Colonic mucosa (tissue), 4 donors: ENCODE data around the gene PPP4R4. TPM values are rescaled to one million over a fixed set of nuclear protein-coding genes. Genes with fewer than 3 reads are reported as not detected.

Experiments used
- DNase-seq: peaks from one replicate; pipeline ENCODE4 v3.0.0-alpha.2; 2020
- H3K27ac ChIP-seq: fragments of 200-600 bp; one replicate; pipeline ENCODE4 v1.8.0; 2021
- H3K27me3 ChIP-seq: fragments of 200-600 bp; one replicate; pipeline ENCODE4 v1.8.0; 2021
- H3K36me3 ChIP-seq: fragments of 200-600 bp; one replicate; pipeline ENCODE4 v1.8.0; 2021
- H3K4me1 ChIP-seq: fragments of 200-600 bp; one replicate; pipeline ENCODE4 v1.8.0; 2021; ENCODE audit warnings: mild to moderate bottlenecking
- H3K4me3 ChIP-seq: fragments of 200-600 bp; one replicate; pipeline ENCODE4 v1.8.0; 2021
- H3K9ac ChIP-seq, 2 donors: one replicate each; pipeline ENCODE4 v1.7.0; 2013; ENCODE audit warnings: control low read depth in 2 of 2, low read depth in 2 of 2, low read length in 2 of 2
- H3K9me3 ChIP-seq: fragments of 200-600 bp; one replicate; pipeline ENCODE4 v1.8.0; 2021
- intact Hi-C: fragments of 100-400 bp; cut with DNase I; formaldehyde crosslinking; loops from one replicate; pipeline ENCODE4 v1.14.1; 2022
- total RNA-seq, 2 donors: library from RNA; stranded (reverse); fragmentation: NEBNext Ultra II Directional in 1 of 2; extraction: Animal tissue kit (Norgen Biotek cat#: 25700) in 1 of 2; gene quantifications; one replicate each; pipeline ENCODE4 v1.2.1, GENCODE V29; 2021
- TF ChIP-seq, protein P1 (sequence below): fragments of 200-600 bp; IDR thresholded peaks from one replicate; pipeline ENCODE4 v1.8.0; 2022; ENCODE audit warnings: antibody characterized with exemption, mild to moderate bottlenecking
- donor health status: healthy.
- donor health status: DM: no; HTN: no; CAD: no.
- donor health status: DM: no; HTN: no; CAD: no.

Gene PPP4R4
- total RNA-seq, 2 donors from 2014 or later: 0.27 TPM; not detected in 1

DNA sequence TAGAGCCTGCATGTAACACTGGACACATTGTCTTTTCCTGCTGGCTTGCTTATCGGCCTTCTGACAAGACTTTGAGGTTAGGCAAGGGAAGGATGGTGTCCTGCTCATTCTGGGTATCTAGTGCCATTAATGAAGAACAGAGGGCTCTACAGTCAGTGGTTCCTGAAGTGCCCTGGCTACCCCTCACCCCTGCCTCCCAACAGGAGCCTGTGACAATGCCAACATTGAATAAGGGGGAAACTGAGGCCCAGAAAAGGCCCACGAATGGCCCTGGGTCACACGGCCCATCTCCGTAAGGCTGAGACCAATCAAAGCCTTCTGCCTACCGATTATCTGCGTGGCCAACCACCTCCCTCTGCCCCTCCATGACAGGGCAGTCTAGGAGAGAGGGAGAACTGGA lies 46.8 kb upstream of the PPP4R4 start:
- no peaks in the 10 kb centered on the region for H3K9me3 ChIP-seq

DNA sequence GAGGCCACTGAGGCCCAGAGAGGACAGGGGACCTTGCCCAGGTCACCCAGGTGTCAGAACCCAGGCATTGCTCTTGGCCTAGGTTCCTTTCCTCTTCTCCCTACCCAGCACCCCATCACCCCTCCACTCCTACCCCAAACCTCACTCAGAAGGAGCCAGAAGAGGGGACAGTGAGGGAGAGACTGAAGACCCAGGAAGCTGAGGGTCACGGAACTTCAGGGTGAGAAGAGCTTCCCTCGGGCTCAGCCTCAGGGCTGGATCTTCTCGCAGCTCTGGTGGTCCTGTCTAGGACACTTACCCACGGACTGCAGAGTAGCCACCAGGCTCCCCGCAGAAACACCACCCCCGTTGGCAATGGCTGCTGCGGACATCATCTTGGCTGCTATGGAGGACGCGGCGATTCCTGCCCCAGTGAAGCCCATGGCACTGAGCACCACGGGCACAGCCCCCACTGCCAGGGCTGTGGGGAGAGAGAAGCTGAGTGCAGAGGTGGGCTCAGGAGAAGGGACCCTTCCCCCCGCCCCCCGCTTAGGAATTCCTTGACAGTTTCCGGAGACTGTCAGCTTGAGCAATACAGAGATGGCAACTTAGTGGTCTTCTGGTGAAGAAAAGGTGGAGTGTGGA lies 45.8 kb upstream of the PPP4R4 start:
- no peak for DNase-seq
- H3K9ac ChIP-seq: no peak overlapping the region
- no peaks in the 10 kb centered on the region for H3K27me3 ChIP-seq
- no peak overlapping the region for H3K4me3 ChIP-seq
- no peaks in the 10 kb centered on the region for H3K36me3 ChIP-seq
- no peaks in the 10 kb centered on the region for H3K9me3 ChIP-seq
- no peaks in the 10 kb centered on the region for H3K4me1 ChIP-seq
- no peak overlapping the region for H3K27ac ChIP-seq
- TF ChIP-seq, protein P1, sequence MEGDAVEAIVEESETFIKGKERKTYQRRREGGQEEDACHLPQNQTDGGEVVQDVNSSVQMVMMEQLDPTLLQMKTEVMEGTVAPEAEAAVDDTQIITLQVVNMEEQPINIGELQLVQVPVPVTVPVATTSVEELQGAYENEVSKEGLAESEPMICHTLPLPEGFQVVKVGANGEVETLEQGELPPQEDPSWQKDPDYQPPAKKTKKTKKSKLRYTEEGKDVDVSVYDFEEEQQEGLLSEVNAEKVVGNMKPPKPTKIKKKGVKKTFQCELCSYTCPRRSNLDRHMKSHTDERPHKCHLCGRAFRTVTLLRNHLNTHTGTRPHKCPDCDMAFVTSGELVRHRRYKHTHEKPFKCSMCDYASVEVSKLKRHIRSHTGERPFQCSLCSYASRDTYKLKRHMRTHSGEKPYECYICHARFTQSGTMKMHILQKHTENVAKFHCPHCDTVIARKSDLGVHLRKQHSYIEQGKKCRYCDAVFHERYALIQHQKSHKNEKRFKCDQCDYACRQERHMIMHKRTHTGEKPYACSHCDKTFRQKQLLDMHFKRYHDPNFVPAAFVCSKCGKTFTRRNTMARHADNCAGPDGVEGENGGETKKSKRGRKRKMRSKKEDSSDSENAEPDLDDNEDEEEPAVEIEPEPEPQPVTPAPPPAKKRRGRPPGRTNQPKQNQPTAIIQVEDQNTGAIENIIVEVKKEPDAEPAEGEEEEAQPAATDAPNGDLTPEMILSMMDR: no peak
- intact Hi-C loops: loop anchor here (10.0 kb wide), 1 partner anchor 184 kb away; no protein-coding TSS in a partner anchor

More for the DNA sequence above, 46.8 kb upstream of the PPP4R4 start:
- H3K4me1 ChIP-seq: no peaks in the 10 kb centered on the region
- intact Hi-C loops: loop anchor here (10.0 kb wide), 1 partner anchor 183 kb away; no protein-coding TSS in a partner anchor
- no peaks in the 10 kb centered on the region for H3K36me3 ChIP-seq
- H3K27ac ChIP-seq: no peak overlapping the region
- no peak overlapping the region for H3K4me3 ChIP-seq
- DNase-seq: no peak
- no peak overlapping the region for H3K9ac ChIP-seq
- no peaks in the 10 kb centered on the region for H3K27me3 ChIP-seq
- TF ChIP-seq, protein P1: no peak

DNA sequence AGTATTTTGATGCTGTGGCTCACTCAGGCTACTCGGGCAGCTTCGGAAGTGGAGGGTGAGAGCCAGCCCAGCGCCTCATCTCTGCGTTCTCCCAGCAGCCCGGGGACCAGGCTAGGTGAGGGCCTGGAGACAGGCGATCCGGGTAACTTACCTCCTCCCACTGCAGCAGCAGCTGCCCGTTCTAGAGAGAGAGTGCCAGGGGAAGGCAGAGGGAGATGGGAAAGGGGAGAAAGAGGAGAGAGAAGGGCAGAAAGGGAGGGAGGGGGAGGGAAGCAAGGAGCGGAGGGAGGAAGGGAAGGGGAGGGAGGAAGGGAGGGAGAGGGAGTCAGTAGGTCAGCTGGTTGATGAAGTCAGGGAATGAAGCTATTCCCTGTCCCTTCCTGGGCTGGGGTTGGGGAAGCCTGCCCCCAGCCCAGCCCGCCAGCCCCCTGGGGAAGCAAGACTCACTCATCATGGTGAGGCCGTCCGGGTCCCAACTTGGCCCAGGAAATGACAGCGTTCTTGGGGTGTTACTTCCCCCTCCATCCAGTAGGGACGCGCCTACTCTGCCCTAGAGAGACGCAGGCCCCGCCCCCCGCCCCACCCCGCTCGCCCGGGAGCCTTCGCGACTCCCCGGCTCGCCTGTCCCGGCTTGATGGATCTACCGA lies 44.9 kb upstream of the PPP4R4 start, which contains the start of gene IFI27L2:
IFI27L2 (minus strand) TSS at position 494 of the 647 bp plus-strand sequence; CDS start at position 454, 40 bp downstream.
- Histone ChIP-seq H3K9me3 (no peaks in the 10 kb centered on the region), H3K27me3 (no peaks in the 10 kb centered on the region), H3K27ac (peak within 1 kb of the TSS; percentile 34), H3K9ac (peak within 1 kb of the TSS; percentile 69 to 73), H3K36me3 (no peaks in the 10 kb centered on the region), H3K4me3 (peak within 1 kb of the TSS; percentile 49), H3K4me1 (no peaks in the 10 kb centered on the region)
- TF ChIP-seq, protein P1: no peak
- DNase-seq: peak; percentile 81
- intact Hi-C loops: loop anchor here (10.0 kb wide), 1 partner anchor 184 kb away; no protein-coding TSS in a partner anchor

DNA sequence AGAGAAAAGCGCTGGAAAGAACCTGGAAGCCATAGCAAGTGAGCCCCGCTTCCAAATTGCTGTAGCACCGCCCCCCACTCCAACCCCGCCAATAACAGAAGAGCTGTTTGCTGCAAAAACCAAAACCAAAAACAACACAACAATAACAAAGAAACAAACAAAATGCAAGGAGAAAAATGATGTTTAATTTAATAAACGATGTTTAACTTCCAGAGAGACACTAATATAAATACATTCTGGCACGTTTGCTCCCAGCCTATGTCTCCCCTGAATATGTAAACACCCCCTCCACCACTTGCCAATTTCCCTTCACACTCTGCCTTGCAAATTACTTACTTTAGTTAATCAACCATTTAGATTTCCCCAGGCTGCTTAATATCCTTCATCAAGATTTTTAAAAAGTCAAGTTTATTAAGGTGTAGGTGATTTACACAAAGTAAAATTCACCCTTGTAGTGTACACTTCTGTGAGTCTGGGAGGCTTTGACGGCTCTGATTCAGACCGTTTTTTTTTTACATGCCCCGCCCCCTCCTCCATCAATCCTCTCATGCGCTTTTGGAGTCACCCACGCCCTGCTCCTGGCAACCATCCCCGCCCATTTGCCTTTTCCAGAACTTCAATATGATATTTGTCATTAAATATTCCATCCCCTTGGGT lies 44.2 kb upstream of the PPP4R4 start:
- peak overlapping the region in 1 of 2 donors; percentile 69 for H3K9ac ChIP-seq
- intact Hi-C loops: loop anchor here (10.0 kb wide), 1 partner anchor 185 kb away; no protein-coding TSS in a partner anchor
- no peaks in the 10 kb centered on the region for H3K36me3 ChIP-seq
- no peaks in the 10 kb centered on the region for H3K4me1 ChIP-seq
- H3K4me3 ChIP-seq: peak overlapping the region; percentile 49
- H3K27ac ChIP-seq: peak overlapping the region; percentile 34
- no peaks in the 10 kb centered on the region for H3K27me3 ChIP-seq
- TF ChIP-seq, protein P1: no peak
- H3K9me3 ChIP-seq: no peaks in the 10 kb centered on the region
- DNase-seq: peak; percentile 59

DNA sequence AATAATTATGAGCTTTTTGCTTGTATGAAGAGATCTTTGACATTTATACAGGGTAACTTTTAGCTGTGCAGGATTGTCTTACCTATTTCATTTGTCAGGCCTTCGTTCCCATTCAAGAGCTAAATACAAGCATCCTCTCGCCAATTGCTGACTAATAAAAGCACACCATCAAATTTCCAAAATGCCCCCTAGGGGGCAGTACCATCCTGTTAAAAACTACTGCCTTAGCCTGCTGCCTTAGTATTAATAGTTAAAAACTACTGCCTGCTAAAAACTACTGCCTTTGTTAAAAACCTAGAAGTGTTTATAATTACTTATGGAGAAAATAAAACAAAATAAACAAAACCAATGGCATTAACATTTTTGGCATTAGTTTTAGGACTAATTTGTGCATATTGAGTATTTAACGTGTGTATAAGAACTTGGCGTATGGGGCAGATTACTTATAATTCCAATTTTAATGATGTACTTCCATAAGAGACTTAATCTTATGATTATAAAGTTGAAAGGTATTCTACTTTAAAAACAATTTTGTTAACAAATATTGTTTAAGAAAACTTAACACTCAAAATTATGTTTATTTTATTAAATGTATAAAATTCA lies 41.7 kb upstream of the PPP4R4 start:
- intact Hi-C loops: loop anchor here (2.0 kb wide), 1 partner anchor 82 kb away; no protein-coding TSS in a partner anchor
- no peaks in the 10 kb centered on the region for H3K27me3 ChIP-seq
- TF ChIP-seq, protein P1: peak; percentile 76
- peak; percentile 68 for DNase-seq
- H3K9me3 ChIP-seq: no peaks in the 10 kb centered on the region
- no peak overlapping the region for H3K9ac ChIP-seq
- H3K4me1 ChIP-seq: no peaks in the 10 kb centered on the region
- H3K4me3 ChIP-seq: no peak overlapping the region
- H3K36me3 ChIP-seq: no peaks in the 10 kb centered on the region
- no peak overlapping the region for H3K27ac ChIP-seq
